ENCODE results near the gene GNB1L. TPM values are rescaled to one million over a fixed set of nuclear protein-coding genes. Genes with fewer than 3 reads are reported as not detected.

GNB1L gene
- total RNA-seq, 1 experiment from 2014 or later, result 15.8 TPM

- no peaks in the 10 kb centered on the region for H3K9me3 Mint-ChIP-seq (ENCODE audit: unreplicated experiment)
- TF ChIP-seq CTCF (IDR thresholded peaks at IDR 0.05; ENCODE audit: insufficient read depth in 1 of 2, low read depth in 1 of 2, low read length in 1 of 2, severe bottlenecking in 1 of 2, unreplicated experiment in 1 of 2), result no peak
- POLR2A ChIA-PET, result no interaction called here
Observed at GRCh38 chr22:19810381-19811201, 44.1 kb downstream of the GNB1L start.

GRCh38 chr22:19809741-19810140 is 44.9 kb downstream of the GNB1L start:
- no peak for TF ChIP-seq CTCF (IDR thresholded peaks at IDR 0.05; ENCODE audit: insufficient read depth in 1 of 2, low read depth in 1 of 2, low read length in 1 of 2, severe bottlenecking in 1 of 2, unreplicated experiment in 1 of 2)
- ChIA-PET CTCF (no interaction called here), POLR2A (interaction anchor here (0.6 kb wide), 1 partner anchor 67 kb away, joined by 3 read pairs; no protein-coding TSS in a partner anchor)
- Mint-ChIP-seq H3K4me1 (ENCODE audit: low read depth, unreplicated experiment) (no peaks in the 10 kb centered on the region), H3K27me3 (ENCODE audit: insufficient read depth, unreplicated experiment) (no peaks in the 10 kb centered on the region), H3K9me3 (ENCODE audit: unreplicated experiment) (no peaks in the 10 kb centered on the region), H3K36me3 (ENCODE audit: insufficient read depth, unreplicated experiment) (no peaks in the 10 kb centered on the region), H3K4me3 (ENCODE audit: unreplicated experiment) (no peak overlapping the region), H3K27ac (ENCODE audit: unreplicated experiment) (no peak overlapping the region)
- Histone ChIP-seq H3K4me3 (ENCODE audit: low read depth, low read length) (no peak overlapping the region), H3K36me3 (ENCODE audit: control insufficient read depth, insufficient read depth, low read length) (no peaks in the 10 kb centered on the region), H3K27me3 (replicated peaks; ENCODE audit: control insufficient read depth, insufficient read depth, low read length) (no peaks in the 10 kb centered on the region), H3K4me1 (no peaks in the 10 kb centered on the region), H3K9me3 (no peaks in the 10 kb centered on the region)
- BruUV-seq (replicated peaks), result no TSS peak
- peak in 1 of 2 experiments; percentile 11 for DNase-seq
- intact Hi-C loops (cut with micrococcal nuclease; ENCODE audit: unreplicated experiment), result no loop called here

More at GRCh38 chr22:19810381-19811201, 44.1 kb downstream of the GNB1L start:
- Histone ChIP-seq H3K4me3 (ENCODE audit: low read depth, low read length) (no peak overlapping the region), H3K9me3 (no peaks in the 10 kb centered on the region), H3K4me1 (no peaks in the 10 kb centered on the region), H3K36me3 (ENCODE audit: control insufficient read depth, insufficient read depth, low read length) (no peaks in the 10 kb centered on the region), H3K27me3 (replicated peaks; ENCODE audit: control insufficient read depth, insufficient read depth, low read length) (no peaks in the 10 kb centered on the region)
- BruUV-seq (replicated peaks), result no TSS peak
- no peak overlapping the region for H3K4me3 Mint-ChIP-seq (ENCODE audit: unreplicated experiment)
- intact Hi-C loops (cut with micrococcal nuclease; ENCODE audit: unreplicated experiment), result no loop called here
- CTCF ChIA-PET, result no interaction called here
- peak in 1 of 2 experiments; percentile 26 for DNase-seq
- H3K27me3 Mint-ChIP-seq (ENCODE audit: insufficient read depth, unreplicated experiment), result no peaks in the 10 kb centered on the region
- H3K27ac Mint-ChIP-seq (ENCODE audit: unreplicated experiment), result no peak overlapping the region
- no peaks in the 10 kb centered on the region for H3K4me1 Mint-ChIP-seq (ENCODE audit: low read depth, unreplicated experiment)
- H3K36me3 Mint-ChIP-seq (ENCODE audit: insufficient read depth, unreplicated experiment), result no peaks in the 10 kb centered on the region

GRCh38 chr22:19808873-19809478 is 45.7 kb downstream of the GNB1L start:
- DNase-seq, result peak in 1 of 2 experiments; percentile 11
- Mint-ChIP-seq H3K9me3 (ENCODE audit: unreplicated experiment) (no peaks in the 10 kb centered on the region), H3K36me3 (ENCODE audit: insufficient read depth, unreplicated experiment) (no peaks in the 10 kb centered on the region), H3K27me3 (ENCODE audit: insufficient read depth, unreplicated experiment) (no peaks in the 10 kb centered on the region), H3K4me3 (ENCODE audit: unreplicated experiment) (no peak overlapping the region), H3K27ac (ENCODE audit: unreplicated experiment) (no peak overlapping the region), H3K4me1 (ENCODE audit: low read depth, unreplicated experiment) (no peaks in the 10 kb centered on the region)
- ChIA-PET POLR2A (no interaction called here), CTCF (no interaction called here)
- Histone ChIP-seq H3K27me3 (replicated peaks; ENCODE audit: control insufficient read depth, insufficient read depth, low read length) (no peaks in the 10 kb centered on the region), H3K9me3 (no peaks in the 10 kb centered on the region), H3K4me1 (no peaks in the 10 kb centered on the region), H3K36me3 (ENCODE audit: control insufficient read depth, insufficient read depth, low read length) (no peaks in the 10 kb centered on the region), H3K4me3 (ENCODE audit: low read depth, low read length) (no peak overlapping the region)
- no peak for TF ChIP-seq CTCF (IDR thresholded peaks at IDR 0.05; ENCODE audit: insufficient read depth in 1 of 2, low read depth in 1 of 2, low read length in 1 of 2, severe bottlenecking in 1 of 2, unreplicated experiment in 1 of 2)
- BruUV-seq (replicated peaks), result no TSS peak
- intact Hi-C loops (cut with micrococcal nuclease; ENCODE audit: unreplicated experiment), result no loop called here
